Body of pancreas (tissue), 4 donors: ENCODE measurements around the gene TSPEAR. TPM values are rescaled to one million over a fixed set of nuclear protein-coding genes. Genes with fewer than 3 reads are reported as not detected.

Experiments used
- ATAC-seq: fragments of 150-250 bp; one replicate; pipeline ENCODE4 v1.9.1; 2016
- DNase-seq, 4 donors: peaks; one replicate each; pipeline ENCODE4 v3.0.0-alpha.2; 2019
- H3K27ac ChIP-seq, 4 donors: fragments of 200-600 bp; sonication (generic); 1 replicate in 3 of 4; 2 replicates in 1 of 4; pipeline versions ENCODE4 v1.5.1 to v1.6.1; 2016 to 2019; ENCODE audit warnings: mild to moderate bottlenecking in 1 of 4, mixed read lengths in 1 of 4, moderate library complexity in 1 of 4
- H3K27me3 ChIP-seq, 2 donors: fragments of 200-600 bp; sonication (generic); one replicate each; pipeline ENCODE4 v1.6.0; 2016; ENCODE audit warnings: mild to moderate bottlenecking in 1 of 2
- H3K36me3 ChIP-seq, 2 donors: fragments of 200-600 bp; sonication (generic); replicated peaks in 1 of 2; 2 replicates each; pipeline ENCODE4 v1.5.1; 2016; ENCODE audit warnings: low read depth in 2 of 2; ENCODE audit not compliant: insufficient read depth in 1 of 2
- H3K4me1 ChIP-seq: fragments of 200-600 bp; sonication (generic); one replicate; pipeline ENCODE4 v1.6.0; 2016
- H3K4me3 ChIP-seq, 2 donors: fragments of 200-600 bp; sonication (generic); 1 replicate in 1 of 2; 2 replicates in 1 of 2; pipeline ENCODE4 v1.5.1; 2016 to 2019
- H3K9me3 ChIP-seq, 3 donors: fragments of 200-600 bp; sonication (generic); 1 replicate in 2 of 3; 2 replicates in 1 of 3; pipeline ENCODE4 v1.5.1; 2016
- CTCF ChIP-seq, 7 experiments: fragments of 450-650 bp in 4 of 7; fragments of 200-600 bp in 3 of 7; sonication (generic) in 3 of 7; IDR thresholded peaks; one replicate each; pipeline ENCODE4 v1.5.1; 2016 to 2019; ENCODE audit warnings: antibody characterized with exemption in 7 of 7
- POLR2A ChIP-seq, 3 donors: fragments of 450-650 bp; IDR thresholded peaks; one replicate each; pipeline ENCODE4 v1.6.1; 2016; ENCODE audit warnings: antibody characterized with exemption in 3 of 3, mild to moderate bottlenecking in 2 of 3
- WGBS, 2 donors: methylation state at CpG; one replicate each; pipeline ENCODE4 v1.1.5; 2017; 5-methylcytosine and 5-hydroxymethylcytosine counted together
- intact Hi-C: fragments of 100-400 bp; cut with DNase I; formaldehyde crosslinking; loops from one replicate; pipeline ENCODE4 v1.15.1; 2023
- total RNA-seq, 2 donors: library from RNA; depleted of rRNA; stranded (reverse); fragments of >200 nt; gene quantifications; one replicate each; pipeline ENCODE4 v1.1.0, GENCODE V29; 2016

TSPEAR gene
- total RNA-seq, 2 donors from 2014 or later, result 0.52 TPM; not detected in 1

- TF ChIP-seq POLR2A (IDR thresholded peaks at IDR 0.05) (no peak), CTCF (IDR thresholded peaks at IDR 0.05) (no peak)
- no peaks in the 10 kb centered on the region for H3K36me3 ChIP-seq
- H3K27ac ChIP-seq, result no peak overlapping the region
- H3K27me3 ChIP-seq, result no peaks in the 10 kb centered on the region
- 75 to 86% methylated on average over 15 of the region's 16 CpGs for WGBS, 2 donors
- peaks cover 8% of the 10 kb centered on the region for H3K4me1 ChIP-seq
- no peak for DNase-seq
- no peak overlapping the region for H3K4me3 ChIP-seq
- H3K9me3 ChIP-seq, result no peaks in the 10 kb centered on the region
- ATAC-seq, result no peak
- intact Hi-C loops, result no loop called here
Measured at GRCh38 chr21:44486302-44486701, 225.1 kb downstream of the TSPEAR start.

- no peak for ATAC-seq
- no peak for TF ChIP-seq CTCF (IDR thresholded peaks at IDR 0.05)
- TF ChIP-seq POLR2A (IDR thresholded peaks at IDR 0.05), result no peak
- Histone ChIP-seq H3K4me3 (no peak overlapping the region), H3K27me3 (no peaks in the 10 kb centered on the region), H3K27ac (no peak overlapping the region), H3K36me3 (no peaks in the 10 kb centered on the region), H3K9me3 (no peaks in the 10 kb centered on the region), H3K4me1 (peaks cover 8% of the 10 kb centered on the region)
- DNase-seq, result no peak
- intact Hi-C loops, result no loop called here
- 71 to 75% methylated on average over 10 of the region's 10 CpGs for WGBS, 2 donors
Measured at GRCh38 chr21:44485796-44486195, 225.6 kb downstream of the TSPEAR start.

GRCh38 chr21:44485254-44485793 lies 226.0 kb downstream of the TSPEAR start:
- DNase-seq (no peak), ATAC-seq (no peak)
- TF ChIP-seq CTCF (IDR thresholded peaks at IDR 0.05) (no peak), POLR2A (IDR thresholded peaks at IDR 0.05) (no peak)
- Histone ChIP-seq H3K4me3 (no peak overlapping the region), H3K4me1 (peaks cover 8% of the 10 kb centered on the region), H3K9me3 (no peaks in the 10 kb centered on the region), H3K27ac (no peak overlapping the region), H3K27me3 (no peaks in the 10 kb centered on the region), H3K36me3 (no peaks in the 10 kb centered on the region)
- intact Hi-C loops, result no loop called here
- WGBS, 2 donors, result 79% methylated on average over 25 of the region's 25 CpGs

GRCh38 chr21:44484498-44485253 lies 226.7 kb downstream of the TSPEAR start:
- no peak for ATAC-seq
- Histone ChIP-seq H3K4me1 (peaks cover 8% of the 10 kb centered on the region), H3K4me3 (no peak overlapping the region), H3K36me3 (no peaks in the 10 kb centered on the region), H3K27me3 (no peaks in the 10 kb centered on the region), H3K27ac (no peak overlapping the region), H3K9me3 (no peaks in the 10 kb centered on the region)
- intact Hi-C loops, result no loop called here
- TF ChIP-seq POLR2A (IDR thresholded peaks at IDR 0.05), result no peak
- WGBS, 2 donors, result 77 to 84% methylated on average over 23 to 24 of the region's 43 CpGs
- no peak for DNase-seq

GRCh38 chr21:44483288-44484237 lies 227.8 kb downstream of the TSPEAR start:
- ATAC-seq (no peak), DNase-seq (no peak)
- Histone ChIP-seq H3K4me3 (no peak overlapping the region), H3K27ac (no peak overlapping the region), H3K9me3 (no peaks in the 10 kb centered on the region), H3K27me3 (no peaks in the 10 kb centered on the region), H3K36me3 (no peaks in the 10 kb centered on the region), H3K4me1 (peaks cover 8% of the 10 kb centered on the region)
- TF ChIP-seq CTCF (IDR thresholded peaks at IDR 0.05) (no peak), POLR2A (IDR thresholded peaks at IDR 0.05) (no peak)
- WGBS, 2 donors, result 77 to 81% methylated on average over 26 to 28 of the region's 28 CpGs
- intact Hi-C loops, result no loop called here
